Skeletal muscle cell (primary cell): Measurements from ENCODE around the gene GABRD.
"Not testable (repeated sequence)": the region's sequence is repeated elsewhere in the genome, so short reads cannot be mapped to it uniquely, and the experiment has no call there.

Experiments
- DNase-seq: peaks from one replicate; pipeline ENCODE4 v3.0.0-alpha.2; 2010; ENCODE audit warnings: low read depth
- H3K4me3 ChIP-seq: 2 replicates; pipeline ENCODE4 v1.5.1; 2011; ENCODE audit warnings: low read depth, mild to moderate bottlenecking, control low read depth, low read length, moderate library complexity

The GABRD gene, protein sequence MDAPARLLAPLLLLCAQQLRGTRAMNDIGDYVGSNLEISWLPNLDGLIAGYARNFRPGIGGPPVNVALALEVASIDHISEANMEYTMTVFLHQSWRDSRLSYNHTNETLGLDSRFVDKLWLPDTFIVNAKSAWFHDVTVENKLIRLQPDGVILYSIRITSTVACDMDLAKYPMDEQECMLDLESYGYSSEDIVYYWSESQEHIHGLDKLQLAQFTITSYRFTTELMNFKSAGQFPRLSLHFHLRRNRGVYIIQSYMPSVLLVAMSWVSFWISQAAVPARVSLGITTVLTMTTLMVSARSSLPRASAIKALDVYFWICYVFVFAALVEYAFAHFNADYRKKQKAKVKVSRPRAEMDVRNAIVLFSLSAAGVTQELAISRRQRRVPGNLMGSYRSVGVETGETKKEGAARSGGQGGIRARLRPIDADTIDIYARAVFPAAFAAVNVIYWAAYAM

DNA sequence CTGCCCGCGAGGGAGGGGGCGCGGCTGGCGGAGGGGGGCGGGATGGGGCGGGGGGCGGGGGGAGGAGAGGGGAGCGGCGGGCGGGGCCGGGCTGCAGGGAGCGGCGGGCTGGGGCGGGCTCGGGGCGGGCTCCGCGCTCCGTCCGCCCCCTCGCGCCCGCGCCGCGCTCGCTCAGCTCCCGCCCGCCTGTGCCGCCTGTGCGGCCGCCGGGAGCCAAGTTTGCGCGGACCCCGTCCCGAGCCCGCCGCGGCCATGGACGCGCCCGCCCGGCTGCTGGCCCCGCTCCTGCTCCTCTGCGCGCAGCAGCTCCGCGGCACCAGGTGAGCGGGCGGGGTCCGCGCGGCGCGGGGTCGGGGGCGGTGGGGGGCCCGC, at the start of gene GABRD:
Gene GABRD (plus strand): TSS at position 174 of the 372 bp plus-strand sequence. CDS start 79 bp downstream, at position 253.
- no peak within 1 kb of the TSS for H3K4me3 ChIP-seq
- DNase-seq, result no peak

DNA sequence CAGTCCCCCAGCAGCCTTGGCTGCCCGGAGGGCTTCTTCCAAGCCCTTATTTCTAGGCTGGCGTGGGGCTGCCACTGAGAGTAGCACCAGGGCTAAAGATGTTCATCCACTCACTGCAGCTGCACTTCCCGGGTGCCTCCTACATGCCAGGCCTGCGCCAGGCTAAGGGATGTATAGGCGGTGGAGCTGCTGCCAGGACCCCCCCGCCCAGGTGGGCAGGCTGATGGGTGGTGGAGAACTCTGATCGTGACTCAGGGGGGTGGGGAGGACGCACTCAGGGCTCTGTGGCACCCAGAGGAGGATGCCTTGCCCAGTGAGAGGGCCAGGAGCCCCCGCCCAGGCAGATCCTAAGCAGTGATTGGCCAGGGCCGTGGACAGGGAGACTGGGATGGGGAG, 49.6 kb upstream of the GABRD start:
- no peak overlapping the region for H3K4me3 ChIP-seq
- no peak for DNase-seq

DNA sequence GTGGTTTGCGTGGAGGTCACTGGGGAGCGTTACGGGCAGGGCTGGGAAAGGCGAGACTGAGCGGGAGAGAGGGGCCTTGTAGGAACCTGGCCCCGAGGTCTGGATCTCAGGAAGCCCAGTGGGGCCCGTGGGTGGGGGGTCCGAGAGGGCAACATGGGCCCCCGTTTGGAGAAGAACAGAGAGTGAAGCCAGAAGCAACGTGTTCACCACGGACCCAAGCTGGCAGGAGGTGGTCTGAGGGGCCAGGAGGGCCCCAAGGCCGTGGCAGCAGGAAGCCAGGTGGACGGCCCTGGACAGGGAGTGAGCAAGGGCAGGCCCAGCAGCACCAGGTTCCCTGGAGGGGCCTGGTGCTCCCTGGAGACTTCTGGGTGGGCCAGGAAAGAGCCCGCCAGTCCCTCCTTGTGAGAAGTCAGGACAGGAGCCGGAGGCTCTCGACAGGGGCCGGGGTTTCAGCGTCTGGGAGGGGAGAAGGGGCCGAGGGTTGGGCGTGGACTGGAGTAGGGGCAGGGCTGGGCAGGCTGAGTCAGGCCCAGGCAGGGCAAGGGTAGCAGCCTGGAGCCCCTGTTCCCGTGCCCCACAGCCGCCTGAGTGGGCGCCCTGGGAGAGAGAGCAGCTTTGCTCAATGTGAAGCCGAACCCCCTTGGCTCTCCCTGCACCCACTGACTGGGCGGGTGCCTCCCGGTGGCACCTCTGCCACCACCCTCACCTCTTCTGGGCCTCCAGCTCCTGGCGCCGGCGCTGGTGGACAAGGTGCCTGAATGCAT, 49.0 kb upstream of the GABRD start:
- H3K4me3 ChIP-seq, result no peak overlapping the region
- no peak for DNase-seq

DNA sequence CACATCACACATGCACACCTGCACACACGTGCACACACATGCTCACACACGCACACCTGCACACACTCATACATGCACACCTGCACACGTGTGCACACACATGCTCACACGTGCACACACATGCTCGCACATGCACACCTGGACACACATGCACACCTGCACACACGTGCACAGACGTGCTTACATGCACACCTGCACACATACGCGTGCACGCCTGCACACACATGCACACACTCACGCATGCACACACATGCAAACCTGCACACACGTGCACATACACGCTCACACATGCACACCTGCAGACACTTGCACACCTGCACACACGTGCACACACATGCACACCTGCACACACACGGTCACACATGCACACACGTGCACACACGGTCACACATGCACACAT, 48.1 kb upstream of the GABRD start:
- no peak overlapping the region for H3K4me3 ChIP-seq
- DNase-seq, result no peak

DNA sequence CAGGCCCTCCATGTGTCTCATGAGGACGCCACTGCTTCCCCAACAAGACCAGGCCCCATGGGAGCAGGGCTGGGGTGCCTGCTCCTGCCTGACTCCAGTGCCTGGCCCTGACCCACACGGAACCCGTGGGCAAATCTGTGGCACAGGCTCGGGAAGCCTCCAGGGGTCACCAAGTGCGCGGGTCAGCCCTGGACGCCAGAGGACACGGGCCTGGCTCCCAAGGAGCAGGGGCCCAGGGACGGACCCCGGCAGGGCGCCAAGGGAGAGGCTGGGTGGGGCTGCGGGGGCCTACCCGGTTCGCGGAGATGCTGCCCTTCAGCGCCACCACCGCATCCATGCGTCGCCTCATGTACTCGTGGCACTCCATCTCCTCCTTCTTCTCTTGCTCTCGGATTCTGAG, 47.5 kb upstream of the GABRD start:
- no peak for DNase-seq
- no peak overlapping the region for H3K4me3 ChIP-seq

DNA sequence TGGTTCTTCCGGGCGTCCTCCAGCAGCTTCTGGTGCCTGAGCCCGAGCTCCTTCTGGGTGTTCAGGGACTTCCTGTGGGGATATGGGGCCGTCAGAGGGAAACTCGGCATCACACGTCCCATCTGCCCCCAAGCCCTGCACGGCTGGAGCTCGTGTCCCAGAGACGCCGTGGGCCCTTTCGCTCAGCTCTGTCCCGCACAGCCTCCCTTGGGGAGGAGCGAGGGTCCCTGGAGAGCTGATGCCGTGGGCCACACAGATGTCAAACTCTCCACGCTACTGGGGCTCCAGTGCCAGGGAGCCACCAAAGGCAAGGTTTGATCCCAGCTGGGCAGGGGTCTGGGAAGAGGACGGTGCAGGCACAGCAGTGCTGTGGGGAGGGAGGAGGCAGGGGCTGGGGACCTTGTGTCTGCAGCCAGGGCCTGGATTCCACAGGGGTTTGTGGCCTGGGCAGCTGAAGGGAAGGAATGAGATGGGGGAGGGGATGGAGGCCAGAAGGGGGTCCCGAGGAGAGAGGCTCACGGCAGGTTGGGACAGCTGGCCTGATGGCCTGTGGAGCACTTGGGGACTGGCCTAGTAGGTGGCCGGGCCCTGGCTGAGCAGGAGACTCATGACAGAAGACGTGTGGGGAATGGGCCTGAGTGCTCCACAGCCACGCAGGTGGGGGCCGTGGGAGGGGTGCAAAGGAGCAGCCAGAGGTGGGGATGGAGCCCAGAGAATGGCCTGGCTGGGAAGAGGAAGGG, 46.0 kb upstream of the GABRD start:
- H3K4me3 ChIP-seq, result no peak overlapping the region
- no peak for DNase-seq

DNA sequence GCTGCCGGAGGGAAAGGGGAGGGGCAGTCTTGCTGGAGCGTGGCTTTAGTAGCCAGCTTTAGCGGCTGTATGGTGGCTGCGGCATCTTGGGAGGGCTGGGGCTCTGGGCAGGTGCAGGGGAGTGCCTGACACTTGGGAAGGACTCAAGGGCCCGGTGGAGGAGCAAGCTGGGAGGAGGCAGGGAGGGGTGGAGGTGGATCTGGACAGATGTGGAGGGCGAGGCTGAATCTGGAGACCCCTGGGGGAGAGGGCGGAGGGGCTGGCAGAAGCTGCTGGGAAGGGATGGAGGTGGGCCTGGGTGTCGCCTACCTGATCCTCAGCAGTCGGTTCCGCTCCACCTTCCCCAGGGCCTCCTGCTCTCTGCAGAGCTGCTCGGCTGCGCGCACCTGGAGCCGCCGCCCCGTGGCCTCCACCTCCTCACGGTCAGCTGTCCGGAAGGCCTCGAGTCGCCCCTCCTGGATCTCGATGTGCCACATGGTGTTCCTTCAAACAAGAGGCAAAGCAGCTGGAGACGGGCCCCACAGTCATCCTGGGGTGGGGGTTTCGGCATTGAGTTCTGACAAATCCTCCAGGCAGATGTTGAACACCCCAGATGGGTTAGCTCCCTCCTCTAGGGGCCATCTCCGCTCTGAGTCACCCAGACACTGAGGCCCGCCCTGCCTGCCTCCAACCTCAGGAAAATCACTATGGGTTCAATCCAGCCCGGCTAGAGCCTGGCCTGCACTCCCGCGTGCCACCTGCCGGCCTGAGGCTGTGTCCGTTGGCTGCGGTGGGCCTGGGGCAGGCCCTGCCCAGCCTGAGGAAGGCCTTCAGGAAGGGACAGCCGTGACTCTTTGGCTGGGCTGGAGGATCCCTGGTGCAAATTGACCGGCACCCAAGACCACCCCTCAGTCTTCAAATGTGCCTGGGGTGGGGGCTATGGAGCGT, 45.2 kb upstream of the GABRD start:
- no peak overlapping the region for H3K4me3 ChIP-seq
- DNase-seq, result no peak

DNA sequence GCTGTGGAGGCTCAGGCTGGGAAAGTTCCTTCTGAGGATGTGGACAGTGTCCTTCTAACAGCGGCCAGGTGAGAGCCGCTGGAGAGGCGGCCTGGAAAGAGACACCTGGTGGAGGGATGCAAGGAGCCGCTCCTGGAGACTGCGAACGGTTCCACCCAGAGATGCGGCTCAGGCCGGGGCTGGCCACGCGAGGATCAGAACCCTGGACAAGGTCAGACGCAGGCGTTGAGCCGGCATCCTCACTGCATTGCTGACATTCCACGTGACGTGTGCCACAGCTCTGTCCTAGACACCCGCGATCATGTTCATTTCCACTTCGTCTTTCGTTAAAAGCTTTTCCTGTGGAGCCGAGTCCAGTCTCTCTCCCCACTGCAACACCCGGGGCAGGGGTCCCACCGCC, 44.3 kb upstream of the GABRD start:
- no peak for DNase-seq
- no peak overlapping the region for H3K4me3 ChIP-seq

DNA sequence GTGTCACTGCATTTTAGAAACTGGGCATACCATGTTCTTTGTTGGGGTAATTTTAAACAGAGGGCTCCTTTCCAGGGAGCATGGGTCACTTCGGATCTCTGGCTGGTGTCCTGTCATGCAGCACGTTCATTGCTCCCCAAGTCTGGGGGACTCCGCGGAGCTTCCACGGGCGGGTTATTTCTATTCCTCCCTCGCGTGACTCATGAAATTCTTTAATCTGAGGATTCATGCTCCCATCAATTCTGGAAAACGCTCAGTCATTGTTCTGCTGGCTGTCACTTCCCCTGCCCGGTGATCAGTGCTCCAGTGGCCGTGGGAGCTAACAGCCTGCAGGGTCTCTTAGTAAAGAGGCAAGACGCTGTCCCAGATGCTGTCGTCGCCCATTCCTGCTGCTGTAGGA, 43.6 kb upstream of the GABRD start:
- DNase-seq, result no peak
- no peak overlapping the region for H3K4me3 ChIP-seq

DNA sequence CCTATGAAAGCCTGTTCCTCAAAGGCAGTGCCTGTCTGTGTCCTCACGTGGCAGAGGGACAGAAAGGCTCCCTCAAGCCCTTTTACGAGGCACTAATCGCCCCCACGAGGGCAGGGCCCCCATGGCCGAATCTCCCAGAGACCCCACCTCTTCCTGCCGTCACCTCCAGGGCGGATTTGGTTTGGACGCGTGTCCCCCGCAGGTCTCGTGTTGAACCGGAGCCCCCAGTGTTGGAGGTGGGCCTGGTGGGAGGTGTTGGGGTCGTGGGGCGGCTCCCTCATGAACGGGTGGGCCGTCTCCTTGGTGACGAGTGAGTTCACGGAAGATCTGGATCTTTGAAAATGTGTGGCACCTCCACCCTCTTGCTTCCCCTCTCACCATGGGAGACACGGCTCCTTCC, 43.1 kb upstream of the GABRD start:
- DNase-seq, result no peak
- no peak overlapping the region for H3K4me3 ChIP-seq

DNA sequence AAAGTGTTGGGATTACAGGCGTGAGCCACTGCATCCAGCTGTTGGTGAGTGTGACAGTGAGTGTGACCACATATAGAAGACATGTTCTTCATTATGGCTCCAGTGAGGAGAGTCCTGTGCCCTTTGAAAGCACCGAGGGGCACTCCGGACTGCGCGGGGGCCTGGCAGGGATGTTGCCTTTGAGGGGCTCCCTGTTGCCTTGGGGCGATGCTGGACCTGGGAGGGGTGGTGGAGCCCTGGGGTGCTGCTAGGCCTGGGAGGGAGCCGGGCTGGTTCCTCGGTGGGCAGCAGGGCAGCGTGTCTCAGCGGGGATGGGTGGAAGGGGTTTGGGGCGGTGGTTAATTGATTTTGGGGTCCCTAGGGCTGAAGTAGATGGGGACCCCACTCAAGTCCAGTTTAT, 41.0 kb upstream of the GABRD start:
- H3K4me3 ChIP-seq, result no peak overlapping the region
- no peak for DNase-seq

DNA sequence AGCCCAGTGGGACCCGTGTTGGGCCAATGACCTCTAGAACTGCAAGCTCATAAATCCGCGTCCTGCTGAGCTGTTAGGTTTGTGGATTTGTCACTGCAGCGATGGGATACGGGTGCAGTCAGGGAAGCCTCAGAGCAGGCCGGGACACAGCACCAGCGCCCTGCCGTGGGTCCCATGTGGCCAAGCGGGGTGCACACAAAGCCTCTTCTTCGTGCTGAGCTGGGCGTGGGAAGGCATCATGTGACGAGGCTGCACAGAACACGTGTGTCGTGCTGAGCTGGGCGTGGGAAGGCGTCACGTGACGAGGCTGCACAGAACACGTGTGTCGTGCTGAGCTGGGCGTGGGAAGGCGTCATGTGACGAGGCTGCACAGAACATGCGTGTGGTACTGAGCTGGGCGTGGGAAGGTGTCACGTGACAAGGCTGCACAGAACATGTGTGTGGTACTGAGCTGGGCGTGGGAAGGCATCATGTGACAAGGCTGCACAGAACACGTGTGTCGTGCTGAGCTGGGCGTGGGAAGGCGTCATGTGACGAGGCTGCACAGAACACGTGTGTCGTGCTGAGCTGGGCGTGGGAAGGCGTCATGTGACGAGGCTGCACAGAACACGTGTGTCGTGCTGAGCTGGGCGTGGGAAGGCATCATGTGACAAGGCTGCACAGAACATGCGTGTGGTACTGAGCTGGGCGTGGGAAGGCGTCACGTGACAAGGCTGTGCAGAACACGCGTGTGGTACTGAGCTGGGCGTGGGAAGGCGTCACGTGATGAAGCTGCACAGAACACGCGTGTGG, 40.3 kb upstream of the GABRD start:
- not testable (repeated sequence) for DNase-seq, H3K4me3 ChIP-seq

DNA sequence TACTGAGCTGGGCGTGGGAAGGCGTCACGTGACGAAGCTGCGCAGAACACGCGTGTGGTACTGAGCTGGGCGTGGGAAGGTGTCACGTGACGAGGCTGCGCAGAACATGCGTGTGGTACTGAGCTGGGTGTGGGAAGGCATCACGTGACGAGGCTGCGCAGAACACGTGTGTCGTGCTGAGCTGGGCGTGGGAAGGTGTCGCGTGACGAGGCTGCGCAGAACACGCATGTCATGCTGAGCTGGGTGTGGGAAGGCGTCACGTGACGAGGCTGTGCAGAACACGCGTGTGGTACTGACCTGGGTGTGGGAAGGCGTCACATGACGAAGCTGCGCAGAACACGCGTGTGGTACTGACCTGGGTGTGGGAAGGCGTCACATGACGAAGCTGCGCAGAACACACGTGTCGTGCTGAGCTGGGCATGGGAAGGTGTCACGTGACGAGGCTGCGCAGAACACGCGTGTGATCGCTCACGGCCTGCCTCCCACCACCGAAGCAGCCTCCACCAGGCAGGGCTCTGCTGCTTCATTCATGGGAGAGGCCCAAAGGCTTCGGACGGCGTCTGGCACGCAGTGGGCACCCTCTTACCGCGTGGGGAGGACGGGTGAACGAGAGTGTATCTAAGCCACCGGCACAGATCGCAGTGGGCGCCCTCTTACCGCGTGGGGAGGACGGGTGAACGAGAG, 39.5 kb upstream of the GABRD start:
- DNase-seq, result no peak
- H3K4me3 ChIP-seq, result no peak overlapping the region

DNA sequence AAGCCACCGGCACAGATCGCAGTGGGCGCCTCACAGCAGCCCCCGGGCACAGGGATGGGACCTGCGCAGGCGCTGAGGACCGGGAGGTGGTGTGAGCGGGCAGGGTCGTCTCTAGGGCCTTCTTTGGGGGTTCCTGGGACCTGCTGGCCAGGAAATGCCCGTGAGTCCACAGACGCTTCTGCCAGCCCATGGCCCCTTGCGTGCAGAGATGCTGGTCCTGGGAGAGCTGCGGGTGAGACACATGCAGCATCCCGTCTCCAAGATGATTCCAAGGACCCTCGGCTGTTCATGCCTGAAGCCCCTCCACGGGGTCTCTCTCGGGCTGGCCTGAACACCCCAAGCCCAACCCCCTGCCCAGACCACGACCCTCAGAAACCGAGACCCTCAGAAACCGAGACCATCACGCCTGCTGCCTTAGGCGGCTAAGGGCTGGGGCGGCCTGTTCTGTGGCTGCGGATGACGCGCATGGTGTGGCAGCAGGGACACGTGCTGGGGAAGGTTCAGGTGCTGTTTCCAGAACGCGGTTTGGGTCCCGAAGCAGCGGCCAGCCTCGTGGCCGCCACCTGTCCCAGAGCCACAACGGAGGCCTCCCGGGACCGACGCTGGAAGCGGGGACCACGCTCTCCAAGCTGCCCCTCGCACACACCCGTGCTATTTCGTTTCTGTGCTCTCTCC, 38.5 kb upstream of the GABRD start:
- H3K4me3 ChIP-seq, result no peak overlapping the region
- no peak for DNase-seq

DNA sequence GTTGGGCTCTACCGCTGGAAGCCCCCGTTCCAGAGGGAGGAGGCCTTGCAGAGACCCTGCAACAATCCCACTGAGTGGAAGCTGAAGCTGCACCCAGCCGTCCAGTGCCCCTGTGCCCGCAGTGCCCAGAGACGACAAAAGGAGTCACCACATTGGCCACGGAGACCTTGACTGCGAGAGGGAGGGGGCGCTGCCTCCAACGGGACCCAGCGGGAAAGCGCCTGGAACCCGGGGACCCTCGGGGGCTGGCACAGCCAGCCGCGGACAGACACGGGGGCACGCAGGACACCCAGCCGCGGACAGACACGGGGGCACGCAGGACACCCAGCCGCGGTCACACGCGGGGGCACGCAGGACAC, 38.0 kb upstream of the GABRD start:
- no peak overlapping the region for H3K4me3 ChIP-seq
- no peak for DNase-seq

DNA sequence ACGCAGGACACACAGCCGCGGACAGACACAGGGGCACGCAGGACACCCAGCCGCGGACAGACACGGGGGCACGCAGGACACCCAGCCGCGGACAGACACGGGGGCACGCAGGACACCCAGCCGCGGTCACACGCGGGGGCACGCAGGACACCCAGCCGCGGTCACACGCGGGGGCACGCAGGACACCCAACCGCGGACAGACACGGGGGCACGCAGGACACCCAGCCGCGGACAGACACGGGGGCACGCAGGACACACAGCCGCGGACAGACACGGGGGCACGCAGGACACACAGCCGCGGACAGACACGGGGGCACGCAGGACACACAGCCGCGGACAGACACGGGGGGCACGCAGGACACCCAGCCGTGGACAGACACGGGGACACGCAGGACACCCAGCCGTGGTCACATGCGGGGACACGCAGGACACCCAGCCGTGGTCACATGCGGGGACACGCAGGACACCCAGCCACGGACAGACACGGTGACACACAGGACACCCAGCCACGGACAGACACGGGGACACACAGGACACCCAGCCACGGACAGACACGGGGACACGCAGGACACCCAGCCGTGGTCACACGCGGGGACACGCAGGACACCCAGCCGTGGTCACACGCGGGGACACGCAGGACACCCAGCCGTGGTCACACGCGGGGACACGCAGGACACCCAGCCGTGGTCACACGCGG, 37.4 kb upstream of the GABRD start:
- H3K4me3 ChIP-seq, DNase-seq: not testable (repeated sequence)
